Thyroid gland (tissue), 4 donors: ENCODE results near the gene FRYL.

Experiments
- POLR2A ChIP-seq, 2 donors: fragments of 450-650 bp; IDR thresholded peaks; one replicate each; pipeline ENCODE4 v1.6.1; 2017; ENCODE audit warnings: antibody characterized with exemption in 2 of 2, mild to moderate bottlenecking in 2 of 2, moderate library complexity in 1 of 2
- TF ChIP-seq, protein P1 (sequence below), 6 experiments: fragments of 200-600 bp in 3 of 6; fragments of 450-650 bp in 3 of 6; sonication (generic) in 3 of 6; IDR thresholded peaks; one replicate each; pipeline ENCODE4 v1.5.1; 2016 to 2019; ENCODE audit warnings: antibody characterized with exemption in 6 of 6, mild to moderate bottlenecking in 2 of 6, inconsistent platforms in 1 of 6, moderate library complexity in 1 of 6

DNA sequence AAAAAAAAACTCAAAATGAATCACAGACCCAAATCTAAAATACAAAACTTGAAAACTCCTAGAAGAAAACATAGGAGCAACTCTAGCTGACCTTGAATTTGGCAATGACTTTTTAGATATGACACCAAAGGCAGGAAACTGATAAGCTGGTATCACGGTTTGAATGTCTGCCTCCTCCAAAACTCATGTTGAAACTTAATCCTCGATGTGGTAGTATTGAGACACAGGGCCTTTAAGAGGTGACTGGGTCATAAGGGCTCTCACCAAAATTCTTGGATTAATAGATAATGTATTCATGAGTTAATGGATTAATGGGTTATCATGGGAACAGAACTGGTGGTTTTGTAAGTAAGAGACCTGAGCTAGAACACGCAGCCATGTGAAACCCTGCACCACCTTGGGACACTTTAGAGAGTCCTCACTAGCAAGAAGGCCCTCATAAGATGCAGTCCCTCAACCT lies 40.5 kb downstream of the FRYL start:
- TF ChIP-seq, protein P1, sequence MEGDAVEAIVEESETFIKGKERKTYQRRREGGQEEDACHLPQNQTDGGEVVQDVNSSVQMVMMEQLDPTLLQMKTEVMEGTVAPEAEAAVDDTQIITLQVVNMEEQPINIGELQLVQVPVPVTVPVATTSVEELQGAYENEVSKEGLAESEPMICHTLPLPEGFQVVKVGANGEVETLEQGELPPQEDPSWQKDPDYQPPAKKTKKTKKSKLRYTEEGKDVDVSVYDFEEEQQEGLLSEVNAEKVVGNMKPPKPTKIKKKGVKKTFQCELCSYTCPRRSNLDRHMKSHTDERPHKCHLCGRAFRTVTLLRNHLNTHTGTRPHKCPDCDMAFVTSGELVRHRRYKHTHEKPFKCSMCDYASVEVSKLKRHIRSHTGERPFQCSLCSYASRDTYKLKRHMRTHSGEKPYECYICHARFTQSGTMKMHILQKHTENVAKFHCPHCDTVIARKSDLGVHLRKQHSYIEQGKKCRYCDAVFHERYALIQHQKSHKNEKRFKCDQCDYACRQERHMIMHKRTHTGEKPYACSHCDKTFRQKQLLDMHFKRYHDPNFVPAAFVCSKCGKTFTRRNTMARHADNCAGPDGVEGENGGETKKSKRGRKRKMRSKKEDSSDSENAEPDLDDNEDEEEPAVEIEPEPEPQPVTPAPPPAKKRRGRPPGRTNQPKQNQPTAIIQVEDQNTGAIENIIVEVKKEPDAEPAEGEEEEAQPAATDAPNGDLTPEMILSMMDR (IDR thresholded peaks at IDR 0.05) = no peak
- no peak for TF ChIP-seq POLR2A (IDR thresholded peaks at IDR 0.05)
